H1 (cell line): Measurements from ENCODE around the gene CRYGN.

Source experiments
- CEBPB ChIP-seq: IDR thresholded peaks from 2 replicates; pipeline ENCODE4 v1.6.1; 2012; ENCODE audit warnings: low read depth, low read length
- EZH2 ChIP-seq: fragments of 200-600 bp; sonication (generic); IDR thresholded peaks from 2 replicates; pipeline ENCODE4 v1.7.1; 2012; ENCODE audit warnings: low read depth, mild to moderate bottlenecking, moderate library complexity, low read length, inconsistent platforms; ENCODE audit not compliant: severe bottlenecking
- HDAC2 ChIP-seq, 2 experiments: fragments of 300-600 bp in 1 of 2; sonication (generic) in 1 of 2; IDR thresholded peaks; 2 replicates each; pipeline ENCODE4 v1.6.1; 2011 to 2012; ENCODE audit warnings: low read depth in 2 of 2, low read length in 2 of 2, mild to moderate bottlenecking in 2 of 2, moderate library complexity in 2 of 2, borderline replicate concordance in 1 of 2, inconsistent platforms in 1 of 2
- POLR2AphosphoS5 ChIP-seq: IDR thresholded peaks from 2 replicates; pipeline ENCODE4 v1.6.1; 2011; ENCODE audit warnings: low read depth, low read length
- SP1 ChIP-seq: IDR thresholded peaks from 2 replicates; pipeline ENCODE4 v1.6.1; 2011; ENCODE audit warnings: low read depth, low read length
- SP2 ChIP-seq: IDR thresholded peaks from 2 replicates; pipeline ENCODE4 v1.6.1; 2012; ENCODE audit warnings: mild to moderate bottlenecking, low read length, inconsistent platforms
- TAF1 ChIP-seq: IDR thresholded peaks from 2 replicates; pipeline ENCODE4 v1.6.1; 2011; ENCODE audit warnings: mild to moderate bottlenecking, low read depth, low read length
- TF ChIP-seq, protein P1 (sequence below), 3 experiments: IDR thresholded peaks; 1 replicate in 2 of 3; 2 replicates in 1 of 3; pipeline versions ENCODE4 v1.5.1 to v1.6.1; 2011; ENCODE audit warnings: low read length in 3 of 3, mild to moderate bottlenecking in 3 of 3, inconsistent platforms in 2 of 3, low read depth in 1 of 3, moderate library complexity in 1 of 3; ENCODE audit not compliant: insufficient read depth in 1 of 3; ENCODE audit errors: control extremely low read depth in 1 of 3
- TF ChIP-seq, protein P2 (sequence below): IDR thresholded peaks from 2 replicates; pipeline ENCODE4 v1.6.1; 2011; ENCODE audit warnings: low read depth, mild to moderate bottlenecking, low read length; ENCODE audit not compliant: insufficient read depth

DNA sequence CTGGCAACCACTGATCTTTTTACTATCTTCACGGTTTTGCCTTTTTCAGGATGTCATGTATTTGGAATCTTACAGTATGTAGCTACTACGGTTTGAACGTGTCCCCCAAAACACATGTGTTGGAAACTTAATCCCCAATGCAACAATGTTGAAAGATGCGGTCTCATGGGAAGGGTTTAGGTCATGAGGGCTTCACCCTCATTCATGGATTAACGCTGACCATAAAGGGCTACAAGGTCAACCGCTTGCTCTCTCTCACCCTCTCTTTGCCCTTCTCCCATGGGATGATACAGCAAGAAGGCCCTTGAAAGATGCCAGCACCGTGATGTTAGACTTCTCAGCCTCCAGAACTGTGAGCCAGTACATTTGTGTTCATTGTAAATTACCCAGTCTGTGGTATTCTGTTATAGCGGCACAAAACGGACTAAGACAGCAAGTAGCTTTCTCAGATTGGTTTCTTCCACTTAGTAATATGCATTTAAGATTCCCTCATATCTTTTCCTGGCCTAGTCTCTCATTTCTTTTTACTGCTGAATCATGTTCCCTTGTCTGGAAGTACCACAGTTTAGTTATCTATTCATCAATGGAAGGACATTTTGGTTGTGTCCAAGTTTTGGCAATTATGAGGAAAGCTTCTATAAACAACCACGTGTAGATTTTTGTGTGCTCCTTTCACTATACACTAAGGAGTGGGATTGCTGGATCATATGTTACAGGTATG lies 3.0 kb upstream of the CRYGN start:
- TF ChIP-seq SP1, result no peak
- no peak for TF ChIP-seq TAF1
- TF ChIP-seq, protein P1, sequence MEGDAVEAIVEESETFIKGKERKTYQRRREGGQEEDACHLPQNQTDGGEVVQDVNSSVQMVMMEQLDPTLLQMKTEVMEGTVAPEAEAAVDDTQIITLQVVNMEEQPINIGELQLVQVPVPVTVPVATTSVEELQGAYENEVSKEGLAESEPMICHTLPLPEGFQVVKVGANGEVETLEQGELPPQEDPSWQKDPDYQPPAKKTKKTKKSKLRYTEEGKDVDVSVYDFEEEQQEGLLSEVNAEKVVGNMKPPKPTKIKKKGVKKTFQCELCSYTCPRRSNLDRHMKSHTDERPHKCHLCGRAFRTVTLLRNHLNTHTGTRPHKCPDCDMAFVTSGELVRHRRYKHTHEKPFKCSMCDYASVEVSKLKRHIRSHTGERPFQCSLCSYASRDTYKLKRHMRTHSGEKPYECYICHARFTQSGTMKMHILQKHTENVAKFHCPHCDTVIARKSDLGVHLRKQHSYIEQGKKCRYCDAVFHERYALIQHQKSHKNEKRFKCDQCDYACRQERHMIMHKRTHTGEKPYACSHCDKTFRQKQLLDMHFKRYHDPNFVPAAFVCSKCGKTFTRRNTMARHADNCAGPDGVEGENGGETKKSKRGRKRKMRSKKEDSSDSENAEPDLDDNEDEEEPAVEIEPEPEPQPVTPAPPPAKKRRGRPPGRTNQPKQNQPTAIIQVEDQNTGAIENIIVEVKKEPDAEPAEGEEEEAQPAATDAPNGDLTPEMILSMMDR (IDR thresholded peaks at IDR 0.05; ENCODE audit: control extremely low read depth in 1 of 3, insufficient read depth in 1 of 3, low read depth in 1 of 3, low read length in 3 of 3), result no peak
- no peak for TF ChIP-seq POLR2AphosphoS5
- TF ChIP-seq HDAC2 (IDR thresholded peaks at IDR 0.05; ENCODE audit: borderline replicate concordance in 1 of 2, low read depth in 2 of 2, low read length in 2 of 2), result no peak
- TF ChIP-seq EZH2, result no peak
- TF ChIP-seq, protein P2, sequence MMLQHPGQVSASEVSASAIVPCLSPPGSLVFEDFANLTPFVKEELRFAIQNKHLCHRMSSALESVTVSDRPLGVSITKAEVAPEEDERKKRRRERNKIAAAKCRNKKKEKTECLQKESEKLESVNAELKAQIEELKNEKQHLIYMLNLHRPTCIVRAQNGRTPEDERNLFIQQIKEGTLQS, result no peak
- no peak for TF ChIP-seq CEBPB
- TF ChIP-seq SP2, result no peak
